Smooth muscle cell (in vitro differentiated cells): ENCODE measurements around the gene CDH2. TPM values are rescaled to one million over a fixed set of nuclear protein-coding genes. Genes with fewer than 3 reads are reported as not detected.
A peak's percentile ranks its signal among the peaks of the same experiment; 100 is the strongest.

ENCODE experiments used
- DNase-seq: peaks from one replicate; lab custom pipeline; 2025; ENCODE audit not compliant: unreplicated experiment; lab: John Stamatoyannopoulos, UW
- H2AFZ ChIP-seq: fragments of 200-600 bp; sonication (generic); 2 replicates; pipeline ENCODE4 v1.6.0; 2016; ENCODE audit warnings: antibody characterized with exemption, low read depth, mild to moderate bottlenecking
- H3F3A ChIP-seq: fragments of 200-600 bp; sonication (generic); 2 replicates; pipeline ENCODE4 v1.6.0; 2017; ENCODE audit warnings: antibody characterized with exemption, low read depth
- H3K27ac ChIP-seq: fragments of 200-600 bp; sonication (generic); 2 replicates; pipeline ENCODE4 v1.5.1; 2016; ENCODE audit warnings: low read depth, mild to moderate bottlenecking
- H3K27me3 ChIP-seq: fragments of 200-600 bp; sonication (generic); 2 replicates; pipeline ENCODE4 v1.6.1; 2016; ENCODE audit warnings: low read depth, mild to moderate bottlenecking
- H3K36me3 ChIP-seq: fragments of 200-600 bp; sonication (generic); 2 replicates; pipeline ENCODE4 v1.5.1; 2016; ENCODE audit warnings: low read depth
- H3K4me1 ChIP-seq: fragments of 200-600 bp; sonication (generic); 2 replicates; pipeline ENCODE4 v1.5.1; 2016; ENCODE audit warnings: low read depth
- H3K4me2 ChIP-seq: fragments of 200-600 bp; sonication (generic); 2 replicates; pipeline ENCODE4 v1.6.0; 2016; ENCODE audit warnings: mild to moderate bottlenecking
- H3K4me3 ChIP-seq: fragments of 200-600 bp; sonication (generic); 2 replicates; pipeline ENCODE4 v1.5.1; 2016; ENCODE audit warnings: mild to moderate bottlenecking
- H3K79me2 ChIP-seq: fragments of 200-600 bp; sonication (generic); 2 replicates; pipeline ENCODE4 v1.6.0; 2016; ENCODE audit warnings: low read depth, mild to moderate bottlenecking
- H3K9ac ChIP-seq: fragments of 200-600 bp; sonication (generic); 2 replicates; pipeline ENCODE4 v1.6.0; 2016; ENCODE audit warnings: low read depth
- H3K9me3 ChIP-seq: fragments of 200-600 bp; sonication (generic); replicated peaks from 2 replicates; pipeline ENCODE4 v1.5.1; 2016; ENCODE audit warnings: low read depth
- H4K20me1 ChIP-seq: fragments of 200-600 bp; sonication (generic); 2 replicates; pipeline ENCODE4 v1.6.0; 2016; ENCODE audit warnings: low read depth
- WGBS: methylation state at CpG from one replicate; pipeline ENCODE4 v1.1.7; 2016; ENCODE audit warnings: low lambda C conversion rate; 5-methylcytosine and 5-hydroxymethylcytosine counted together
- polyA plus RNA-seq: library from polyadenylated mRNA; unstranded; fragments of >200 nt; fragmentation: Nextera tagmentation; extraction: Ambion mirVana; gene quantifications from 2 replicates; pipeline ENCODE4 v1.2.1, GENCODE V29; 2016
- total RNA-seq: library from RNA; depleted of rRNA; stranded (reverse); fragments of >200 nt; gene quantifications from 2 replicates; pipeline ENCODE4 v1.2.3, GENCODE V29; 2014
- TF ChIP-seq, protein P1 (sequence below): fragments of 200-600 bp; sonication (generic); IDR thresholded peaks from 2 replicates; pipeline ENCODE4 v1.5.1; 2017; ENCODE audit warnings: borderline replicate concordance, mild to moderate bottlenecking, antibody characterized with exemption; ENCODE audit not compliant: insufficient read depth, poor library complexity, severe bottlenecking

The CDH2 gene
- total and polyA plus RNA-seq, 2 experiments from 2014 or later = 132 to 251 TPM

DNA sequence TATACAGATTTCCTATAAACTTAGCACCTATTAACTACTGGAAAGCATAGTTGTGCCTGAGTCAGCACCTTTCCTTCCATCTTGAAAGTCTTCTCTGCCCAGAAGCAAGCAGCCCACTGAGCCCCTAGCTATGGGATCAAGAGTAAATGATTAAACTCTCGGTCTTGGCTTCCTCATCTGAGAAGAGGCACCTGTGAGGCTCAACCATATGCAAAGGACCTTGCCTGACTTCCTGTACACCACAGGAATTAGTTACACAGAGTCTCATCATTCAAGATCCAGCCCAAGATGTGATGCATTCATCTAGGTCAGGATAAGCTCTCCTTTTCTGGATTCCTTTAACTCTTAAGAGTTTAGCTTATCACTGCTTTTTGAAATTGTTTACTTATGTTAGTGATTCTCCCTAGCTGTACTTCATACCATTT, 96.0 kb downstream of the CDH2 start:
- no peak overlapping the region for H2AFZ ChIP-seq
- H3K9ac ChIP-seq = no peak overlapping the region
- H3K36me3 ChIP-seq = no peaks in the 10 kb centered on the region
- H3K27ac ChIP-seq = peak overlapping the region; percentile 92
- H4K20me1 ChIP-seq = no peaks in the 10 kb centered on the region
- H3K4me2 ChIP-seq = peak overlapping the region; percentile 68
- H3K79me2 ChIP-seq = peaks cover 57% of the 10 kb centered on the region
- TF ChIP-seq, protein P1, sequence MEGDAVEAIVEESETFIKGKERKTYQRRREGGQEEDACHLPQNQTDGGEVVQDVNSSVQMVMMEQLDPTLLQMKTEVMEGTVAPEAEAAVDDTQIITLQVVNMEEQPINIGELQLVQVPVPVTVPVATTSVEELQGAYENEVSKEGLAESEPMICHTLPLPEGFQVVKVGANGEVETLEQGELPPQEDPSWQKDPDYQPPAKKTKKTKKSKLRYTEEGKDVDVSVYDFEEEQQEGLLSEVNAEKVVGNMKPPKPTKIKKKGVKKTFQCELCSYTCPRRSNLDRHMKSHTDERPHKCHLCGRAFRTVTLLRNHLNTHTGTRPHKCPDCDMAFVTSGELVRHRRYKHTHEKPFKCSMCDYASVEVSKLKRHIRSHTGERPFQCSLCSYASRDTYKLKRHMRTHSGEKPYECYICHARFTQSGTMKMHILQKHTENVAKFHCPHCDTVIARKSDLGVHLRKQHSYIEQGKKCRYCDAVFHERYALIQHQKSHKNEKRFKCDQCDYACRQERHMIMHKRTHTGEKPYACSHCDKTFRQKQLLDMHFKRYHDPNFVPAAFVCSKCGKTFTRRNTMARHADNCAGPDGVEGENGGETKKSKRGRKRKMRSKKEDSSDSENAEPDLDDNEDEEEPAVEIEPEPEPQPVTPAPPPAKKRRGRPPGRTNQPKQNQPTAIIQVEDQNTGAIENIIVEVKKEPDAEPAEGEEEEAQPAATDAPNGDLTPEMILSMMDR = no peak
- H3F3A ChIP-seq = peaks cover 29% of the 10 kb centered on the region
- DNase-seq = no peak
- H3K4me1 ChIP-seq = peaks cover 56% of the 10 kb centered on the region
- WGBS = 50% methylated on average over 1 of the region's 1 CpG
- H3K4me3 ChIP-seq = no peak overlapping the region
- H3K9me3 ChIP-seq = no peaks in the 10 kb centered on the region
- no peaks in the 10 kb centered on the region for H3K27me3 ChIP-seq

DNA sequence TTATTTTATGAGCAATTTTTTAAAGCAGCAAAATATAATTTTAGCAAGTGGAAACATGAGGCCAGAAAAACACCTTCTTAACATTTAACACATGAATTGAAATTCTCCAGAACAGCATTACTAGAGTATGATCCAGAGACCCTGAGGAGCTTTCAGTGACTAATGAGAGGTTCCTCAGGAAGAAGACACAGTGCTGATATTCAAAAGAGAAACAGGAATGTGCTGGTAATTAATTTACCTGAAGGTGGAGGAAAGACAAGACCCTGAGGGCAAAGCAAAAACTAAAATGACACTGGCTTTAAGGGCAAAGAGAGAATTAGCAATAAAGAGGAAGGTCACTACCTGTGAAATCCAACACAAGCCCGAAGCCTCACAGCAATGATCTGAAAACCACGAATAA, 97.0 kb downstream of the CDH2 start:
- H3K4me3 ChIP-seq = no peak overlapping the region
- peak overlapping the region; percentile 68 for H3K4me2 ChIP-seq
- no peaks in the 10 kb centered on the region for H3K9me3 ChIP-seq
- no peaks in the 10 kb centered on the region for H4K20me1 ChIP-seq
- WGBS = 80% methylated on average over 2 of the region's 2 CpGs
- H3F3A ChIP-seq = peaks cover 29% of the 10 kb centered on the region
- DNase-seq = no peak
- H2AFZ ChIP-seq = no peak overlapping the region
- H3K9ac ChIP-seq = peak overlapping the region; percentile 28
- peaks cover 51% of the 10 kb centered on the region for H3K79me2 ChIP-seq
- peak overlapping the region; percentile 92 for H3K27ac ChIP-seq
- H3K27me3 ChIP-seq = no peaks in the 10 kb centered on the region
- peaks cover 61% of the 10 kb centered on the region for H3K4me1 ChIP-seq
- no peaks in the 10 kb centered on the region for H3K36me3 ChIP-seq
- TF ChIP-seq, protein P1 = no peak

DNA sequence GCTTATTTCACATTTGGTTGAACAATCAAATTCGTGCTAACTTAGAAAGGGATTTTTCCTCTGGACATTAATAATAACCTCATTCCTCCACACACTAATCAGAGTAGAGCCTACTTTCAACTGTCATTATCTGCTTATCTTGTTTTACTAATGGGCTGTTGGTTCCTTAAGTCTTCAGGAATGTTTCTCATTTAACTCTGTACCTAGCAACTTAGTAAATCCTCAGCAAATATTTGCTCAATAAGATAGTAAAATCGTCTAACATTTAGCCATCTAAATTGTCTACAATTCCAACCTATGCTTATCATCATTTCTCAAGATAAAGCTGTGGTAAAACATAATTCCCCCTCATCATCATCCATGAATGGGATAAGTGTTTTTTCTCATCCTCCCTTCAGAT, 98.1 kb downstream of the CDH2 start:
- peaks cover 59% of the 10 kb centered on the region for H3K4me1 ChIP-seq
- no peak for DNase-seq
- H3K27ac ChIP-seq = peak overlapping the region; percentile 92

DNA sequence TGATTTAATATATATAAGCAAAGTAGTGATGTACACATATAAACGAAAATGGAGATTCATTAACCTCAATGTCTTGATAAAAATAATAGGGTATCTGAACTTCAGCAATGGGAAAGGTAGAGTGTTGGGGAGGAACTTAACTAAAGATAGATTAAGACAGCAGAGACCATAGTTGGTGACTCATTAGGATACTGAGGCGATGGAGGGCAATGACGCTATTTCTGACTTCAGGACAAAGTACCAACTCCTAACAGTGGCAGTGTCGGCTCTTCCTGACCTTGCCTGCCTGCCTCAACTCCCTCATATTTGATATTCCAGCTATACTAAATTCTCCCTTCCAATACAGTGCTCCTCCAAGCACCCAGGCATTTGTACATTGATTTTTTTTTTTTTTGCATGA, 98.6 kb downstream of the CDH2 start:
- Histone ChIP-seq H3K27me3 (no peaks in the 10 kb centered on the region), H3F3A (peaks cover 29% of the 10 kb centered on the region), H2AFZ (no peak overlapping the region), H3K79me2 (peaks cover 52% of the 10 kb centered on the region), H3K4me3 (no peak overlapping the region), H3K9ac (peak overlapping the region; percentile 70), H3K4me1 (peaks cover 60% of the 10 kb centered on the region), H3K9me3 (no peaks in the 10 kb centered on the region), H3K4me2 (peak overlapping the region; percentile 68), H3K27ac (peak overlapping the region; percentile 92), H3K36me3 (no peaks in the 10 kb centered on the region), H4K20me1 (no peaks in the 10 kb centered on the region)
- TF ChIP-seq, protein P1 = no peak
- DNase-seq = no peak
- WGBS = 38% methylated on average over 4 of the region's 4 CpGs

More for the DNA sequence above, 98.1 kb downstream of the CDH2 start:
- Histone ChIP-seq H3K4me3 (no peak overlapping the region), H3K27me3 (no peaks in the 10 kb centered on the region), H3K4me2 (peak overlapping the region; percentile 68), H3K36me3 (no peaks in the 10 kb centered on the region), H3K79me2 (peaks cover 52% of the 10 kb centered on the region), H3F3A (peaks cover 29% of the 10 kb centered on the region), H3K9me3 (no peaks in the 10 kb centered on the region), H4K20me1 (no peaks in the 10 kb centered on the region), H2AFZ (no peak overlapping the region), H3K9ac (peak overlapping the region; percentile 70)
- TF ChIP-seq, protein P1 = no peak
- 7% methylated on average over 2 of the region's 2 CpGs for WGBS
